ENCODE data around the gene RPL22L1.
"Not testable (repeated sequence)": the region's sequence is repeated elsewhere in the genome, so short reads cannot be mapped to it uniquely, and the experiment has no call there.

Gene RPL22L1

DNA sequence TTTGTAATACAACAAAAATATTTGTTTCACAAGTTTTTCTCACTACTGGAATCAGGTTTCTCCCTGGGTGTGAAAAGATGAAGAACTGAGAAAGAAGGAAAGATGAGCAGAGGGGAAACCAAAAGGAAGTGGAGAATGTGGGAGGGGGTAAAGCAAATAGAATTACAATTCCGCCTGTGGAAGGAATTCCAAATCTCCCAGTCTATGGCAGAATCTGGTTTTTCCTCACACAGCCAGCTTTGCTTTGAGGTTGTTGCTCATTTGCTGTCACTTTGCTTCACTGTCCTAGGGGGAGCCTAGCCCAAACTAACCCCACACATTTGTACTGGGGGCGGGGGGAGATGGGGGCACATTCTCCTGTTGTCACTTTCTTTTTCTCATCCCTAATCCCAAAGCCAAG is 43.9 kb downstream of the RPL22L1 start:
- no peak for DNase-seq

DNA sequence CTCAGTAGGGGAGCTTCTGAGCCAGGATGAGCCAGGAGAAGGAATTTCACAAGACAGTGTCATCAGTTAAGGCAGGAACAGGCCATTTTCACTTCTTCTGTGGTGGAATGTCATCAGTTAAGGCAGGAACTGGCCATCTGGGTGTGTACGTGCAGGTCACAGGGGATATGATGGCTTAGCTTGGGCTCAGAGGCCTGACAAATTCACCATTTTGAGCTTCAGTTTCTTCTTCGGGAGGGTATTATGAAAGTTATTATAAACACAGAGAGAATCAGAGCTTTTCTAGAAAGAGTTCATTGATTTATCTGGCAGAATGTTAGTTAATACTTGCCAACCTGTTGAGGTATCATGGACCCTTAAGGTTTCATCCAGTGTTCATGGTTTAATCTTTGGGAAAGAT is 46.4 kb downstream of the RPL22L1 start:
- DNase-seq, result not testable (repeated sequence)

DNA sequence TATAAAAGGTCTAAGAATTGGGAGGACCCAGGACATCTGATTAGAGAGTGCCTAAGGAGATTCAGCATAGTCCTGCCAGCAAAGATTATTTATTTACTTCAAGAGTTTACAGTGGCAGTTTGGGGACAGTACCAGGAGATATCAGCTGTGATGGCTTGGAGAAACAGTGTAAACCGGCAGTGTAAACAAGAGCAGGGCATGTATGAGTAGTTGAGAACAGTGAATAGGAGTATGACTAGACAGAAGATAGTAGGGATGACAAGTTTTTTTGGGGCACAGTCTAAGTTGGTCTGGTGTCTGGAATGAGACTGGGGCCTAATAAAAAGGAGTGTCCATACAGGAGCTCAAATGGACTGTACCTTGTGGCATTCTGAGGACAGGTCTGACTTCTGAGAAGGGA is 51.7 kb downstream of the RPL22L1 start:
- not testable (repeated sequence) for DNase-seq

DNA sequence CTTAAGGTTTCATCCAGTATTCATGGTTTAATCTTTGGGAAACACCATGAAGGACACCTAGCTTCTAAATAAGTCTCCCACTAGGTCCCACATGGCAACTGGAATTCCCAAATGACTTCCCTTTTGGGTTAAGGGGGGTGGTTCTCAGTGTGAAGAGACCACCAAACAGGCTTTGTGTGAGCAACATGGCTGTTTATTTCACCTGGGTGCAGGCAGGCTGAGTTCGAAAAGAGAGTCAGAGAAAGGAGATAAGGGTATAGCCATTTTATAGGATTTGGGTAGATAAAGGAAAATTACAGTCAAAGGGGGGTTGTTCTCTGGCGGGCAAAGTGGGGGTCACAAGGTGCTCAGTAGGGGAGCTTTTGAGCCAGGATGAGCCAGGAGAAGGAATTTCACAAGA is 52.5 kb downstream of the RPL22L1 start:
- DNase-seq, result not testable (repeated sequence)

DNA sequence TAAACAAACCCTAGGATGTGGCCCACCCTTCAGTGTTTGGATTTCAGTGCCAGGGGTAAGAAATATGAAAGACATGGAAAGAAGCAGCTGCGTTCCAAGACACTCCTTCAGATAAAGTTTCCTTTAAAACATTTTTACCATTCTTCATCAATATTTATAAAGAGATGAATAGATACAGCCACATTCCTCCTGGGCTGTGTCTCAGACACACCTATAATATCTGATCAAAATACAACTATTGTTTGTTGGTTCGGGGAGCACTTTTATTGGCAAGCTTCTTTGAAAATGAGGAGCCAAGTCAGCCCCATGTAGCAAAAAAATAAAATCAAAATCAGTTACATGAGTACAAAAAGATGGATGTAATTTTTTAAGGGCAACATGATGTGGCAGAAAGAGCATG is 53.2 kb downstream of the RPL22L1 start:
- no peak for DNase-seq

DNA sequence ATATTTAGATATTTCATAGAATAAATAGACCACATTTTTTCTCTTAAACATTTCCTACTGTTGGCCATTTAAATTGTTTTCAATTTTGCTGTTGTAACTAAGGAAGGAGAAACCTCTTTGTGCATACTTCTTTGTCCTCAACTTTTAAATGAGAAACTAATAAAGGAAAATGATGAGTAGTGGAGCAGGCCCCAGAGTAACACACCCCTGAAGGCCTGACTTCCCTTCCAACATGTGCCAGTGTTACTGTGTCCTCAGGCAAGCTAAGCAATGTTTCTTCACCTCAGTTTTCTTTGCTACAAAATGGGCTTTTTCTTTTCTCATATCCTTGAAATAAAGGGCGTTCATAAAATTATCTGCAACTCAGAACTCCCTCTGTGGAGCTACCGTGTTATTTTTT is 53.7 kb downstream of the RPL22L1 start:
- no peak for DNase-seq

DNA sequence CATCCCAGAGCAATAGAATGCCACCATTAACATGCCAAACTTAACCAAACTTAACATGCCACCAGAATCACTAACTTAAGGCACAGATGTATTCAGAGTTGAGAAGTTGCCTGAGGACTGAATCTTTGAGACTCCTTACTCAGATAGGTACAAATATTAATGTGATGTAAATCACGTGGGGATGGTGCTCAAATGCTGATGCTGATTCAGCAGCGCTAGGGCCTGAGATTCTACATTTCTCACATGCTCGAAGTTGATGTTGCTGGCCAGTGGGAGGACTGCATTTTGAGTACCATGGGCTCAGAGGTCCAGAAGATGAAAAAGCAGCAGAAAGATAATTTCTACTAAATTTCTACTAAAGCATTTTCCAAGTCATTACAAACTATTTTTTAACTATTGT is 54.1 kb downstream of the RPL22L1 start:
- no peak for DNase-seq

DNA sequence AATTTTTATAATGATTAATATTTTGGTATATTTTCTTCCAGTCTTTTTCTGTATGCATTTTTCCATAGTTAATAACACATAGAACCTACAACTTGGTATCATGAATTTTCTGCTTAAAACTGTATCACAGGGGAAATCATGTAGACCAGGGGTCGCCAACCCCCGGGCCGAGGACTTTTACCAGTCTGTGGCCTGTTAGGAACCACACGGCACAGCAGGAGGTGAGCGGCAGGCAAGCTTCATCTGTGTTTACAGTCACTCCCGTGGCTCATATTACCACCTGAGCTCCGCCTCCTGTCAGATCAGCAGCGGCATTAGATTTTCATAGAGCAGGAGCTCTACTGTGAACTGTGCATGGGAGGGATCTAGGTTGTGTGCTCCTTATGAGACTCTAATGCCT is 54.7 kb downstream of the RPL22L1 start:
- DNase-seq, result peak; percentile 77

All from NCI-H510A (cell line).